K562 (cell line): ENCODE measurements around the gene A1BG. TPM values are rescaled to one million over a fixed set of nuclear protein-coding genes. Genes with fewer than 3 reads are reported as not detected.

Experiments
- ATAC-seq: fragments of 200-7000 bp; cut with Tn5 transposase; 3 replicates; pipeline ENCODE4 v1.9.1; 2020; ENCODE audit warnings: moderate library complexity
- BruUV-seq: library from RNA; stranded (reverse); fragments of 400-500 nt; replicated peaks from 2 replicates; lab custom pipeline; 2021; lab: Mats Ljungman, UMichigan
- CTCF ChIA-PET: fragments of 300-600 bp; formaldehyde crosslinking; extraction: SDS; loops from one replicate; lab custom pipeline; 2021; ENCODE audit warnings: low intra/inter-chr PET ratio; lab: Yijun Ruan, JAX
- POLR2A ChIA-PET: fragments of 300-600, 350-650 bp; sonication (Branson Sonifier 250); formaldehyde crosslinking; extraction: SDS; loops from one replicate; lab custom pipeline; 2021; ENCODE audit warnings: antibody characterized with exemption, inconsistent platforms; lab: Yijun Ruan, JAX
- DNase-seq, 4 experiments: peaks; one replicate each; pipeline versions ENCODE4 v3.0.0 to v3.0.0-alpha.2; 2011 to 2018; ENCODE audit warnings: low spot score in 3 of 4, mixed read lengths in 3 of 4; ENCODE audit errors: extremely low read depth in 1 of 4
- FAIRE-seq: peaks from 2 replicates; lab custom pipeline; 2011; peaks lifted over from hg19 to GRCh38; lab: Jason Lieb, UNC
- H2AFZ ChIP-seq: 2 replicates; pipeline ENCODE4 v1.6.0; 2011; ENCODE audit warnings: low read depth, low read length, control low read depth, inconsistent platforms
- H3K27ac ChIP-seq: fragments of 200-600 bp; 3 replicates; pipeline ENCODE4 v1.8.0; 2011; ENCODE audit warnings: low read depth, mild to moderate bottlenecking, control low read depth, inconsistent platforms, low read length, moderate library complexity, mixed read lengths; ENCODE audit errors: extremely low read depth
- H3K27me3 ChIP-seq, 2 experiments: fragments of 300-600 bp in 1 of 2; 2 replicates in 1 of 2; 3 replicates in 1 of 2; pipeline versions ENCODE4 v1.6.0 to v1.8.0; 2011; ENCODE audit warnings: inconsistent platforms in 2 of 2, low read length in 2 of 2, mild to moderate bottlenecking in 1 of 2, mixed read lengths in 1 of 2, moderate library complexity in 1 of 2; ENCODE audit not compliant: control insufficient read depth in 2 of 2, insufficient read depth in 2 of 2
- H3K36me3 ChIP-seq: fragments of 300-600 bp; 3 replicates; pipeline ENCODE4 v1.8.0; 2011; ENCODE audit warnings: mild to moderate bottlenecking, low read length, inconsistent platforms; ENCODE audit not compliant: control insufficient read depth, insufficient read depth
- H3K4me1 ChIP-seq, 2 experiments: fragments of 200-600 bp in 1 of 2; replicated peaks in 1 of 2; 2 replicates in 1 of 2; 3 replicates in 1 of 2; pipeline versions ENCODE4 v1.5.1 to v1.8.0; 2011; ENCODE audit warnings: inconsistent platforms in 2 of 2, low read length in 2 of 2, mild to moderate bottlenecking in 1 of 2, mixed read lengths in 1 of 2, moderate library complexity in 1 of 2; ENCODE audit not compliant: control insufficient read depth in 2 of 2, insufficient read depth in 2 of 2
- H3K4me2 ChIP-seq: 2 replicates; pipeline ENCODE4 v1.6.1; 2011; ENCODE audit warnings: low read length, control low read depth, inconsistent platforms, mixed read lengths; ENCODE audit not compliant: insufficient read depth
- H3K4me3 ChIP-seq: fragments of 200-600 bp; sonication (generic), shearing (Covaris generic); 2 replicates; pipeline ENCODE4 v1.5.1; 2016; ENCODE audit warnings: control low read depth, inconsistent platforms
- H3K79me2 ChIP-seq: fragments of 200-600 bp; 3 replicates; pipeline ENCODE4 v1.8.0; 2011; ENCODE audit warnings: low read length, inconsistent platforms; ENCODE audit not compliant: control insufficient read depth, insufficient read depth
- H3K9ac ChIP-seq, 2 experiments: 2 replicates each; pipeline versions ENCODE4 v1.6.0 to v1.6.1; 2011; ENCODE audit warnings: low read depth in 2 of 2, low read length in 2 of 2, control low read depth in 1 of 2, inconsistent platforms in 1 of 2, mild to moderate bottlenecking in 1 of 2, mixed read lengths in 1 of 2; ENCODE audit not compliant: insufficient read depth in 1 of 2
- H3K9me1 ChIP-seq: one replicate; pipeline ENCODE4 v1.6.0; 2011; ENCODE audit warnings: inconsistent platforms, mild to moderate bottlenecking, low read length, moderate library complexity; ENCODE audit not compliant: control insufficient read depth, insufficient read depth
- H3K9me3 ChIP-seq: replicated peaks from 2 replicates; pipeline ENCODE4 v1.5.1; 2011; ENCODE audit warnings: low read depth, low read length, inconsistent platforms; ENCODE audit not compliant: control insufficient read depth, insufficient read depth
- H4K20me1 ChIP-seq: replicated peaks from 2 replicates; pipeline ENCODE4 v1.6.1; 2011; ENCODE audit warnings: low read length, inconsistent platforms, mixed read lengths; ENCODE audit not compliant: control insufficient read depth, insufficient read depth
- ARNT ChIP-seq, 2 experiments: fragments of 450-650 bp; IDR thresholded peaks; 2 replicates each; pipeline ENCODE4 v1.6.1; 2016; ENCODE audit warnings: mild to moderate bottlenecking in 1 of 2
- FOSL1 ChIP-seq: fragments of 200-800 bp; sonication (Bioruptor generic); conservative IDR thresholded peaks from 2 replicates; pipeline ENCODE4 v1.6.1; 2016; ENCODE audit warnings: missing genetic modification characterization, missing compliant biosample characterization
- GTF2E2 ChIP-seq: fragments of 200-800 bp; sonication (Bioruptor generic); IDR thresholded peaks from 2 replicates; pipeline ENCODE4 v1.6.1; 2016; ENCODE audit warnings: missing genetic modification characterization, missing compliant biosample characterization
- KLF13 ChIP-seq: fragments of 450-650 bp; IDR thresholded peaks from 2 replicates; pipeline ENCODE4 v1.6.1; 2016; ENCODE audit warnings: missing genetic modification characterization, low read depth, mild to moderate bottlenecking, missing compliant biosample characterization, moderate library complexity, borderline replicate concordance
- MXI1 ChIP-seq: IDR thresholded peaks from 2 replicates; pipeline ENCODE4 v1.6.1; 2011; ENCODE audit warnings: low read depth, mild to moderate bottlenecking, improper control_type of control experiment, low read length
- NBN ChIP-seq: fragments of 450-650 bp; IDR thresholded peaks from 2 replicates; pipeline ENCODE4 v1.6.1; 2016; ENCODE audit warnings: low read depth, mild to moderate bottlenecking
- POLR2AphosphoS5 ChIP-seq: IDR thresholded peaks from 2 replicates; pipeline ENCODE4 v1.6.1; 2011; ENCODE audit warnings: mild to moderate bottlenecking, low read depth, low read length, moderate library complexity; ENCODE audit not compliant: control insufficient read depth, insufficient read depth
- RFX1 ChIP-seq: fragments of 450-650 bp; IDR thresholded peaks from 2 replicates; pipeline ENCODE4 v1.6.1; 2016; ENCODE audit warnings: mild to moderate bottlenecking, moderate library complexity
- ZSCAN32 ChIP-seq: fragments of 450-650 bp; formaldehyde crosslinking; IDR thresholded peaks from 2 replicates; pipeline ENCODE4 v1.4.0; 2020; ENCODE audit warnings: mild to moderate bottlenecking, moderate library complexity
- WGBS: fragments of 100-300 bp; shearing (Covaris generic); methylation state at CpG from one replicate; pipeline ENCODE4 v1.1.6; 2016; ENCODE audit warnings: low coverage, mixed read lengths; ENCODE audit not compliant: insufficient coverage; ENCODE audit errors: missing lambda C conversion rate; 5-methylcytosine and 5-hydroxymethylcytosine counted together
- in situ Hi-C: fragments of 300-500 bp; cut with MboI; formaldehyde crosslinking; loops from 4 replicates; pipeline ENCODE4 v1.15.0; 2018; ENCODE audit warnings: inconsistent platforms, mixed read lengths
- intact Hi-C: fragments of 100-400 bp; cut with micrococcal nuclease; formaldehyde crosslinking; loops from 2 replicates; pipeline ENCODE4 v1.14.2; 2022
- polyA plus RNA-seq, 8 experiments: library from polyadenylated mRNA; depleted of rRNA in 4 of 8; stranded (reverse) in 5 of 8; unstranded in 3 of 8; fragments of >200 nt; fragmentation: Nextera tagmentation in 2 of 8; fragmentation: Illumina TruSeq in 1 of 8; extraction: Ambion mirVana in 2 of 8; extraction: Trizol in 1 of 8; gene quantifications; 2 replicates each; pipeline versions ENCODE4 v1.2.1 to v1.2.3, GENCODE V29; 2011 to 2014; ENCODE audit warnings: inconsistent platforms in 1 of 8, missing spikeins in 1 of 8
- total RNA-seq, 7 experiments: library from RNA; depleted of rRNA in 6 of 7; stranded (reverse); fragments of >200 nt in 6 of 7; fragmentation: Illumina TruSeq in 2 of 7; extraction: Trizol in 2 of 7; gene quantifications; 2 replicates each; pipeline versions ENCODE4 v1.2.1 to v1.2.3, GENCODE V29; 2011 to 2021; ENCODE audit warnings: low replicate concordance in 1 of 7

The A1BG gene
- total and polyA plus RNA-seq, 9 of the 15 experiments (the other 6 are each of a cell fraction or from before 2014, with no cell fraction given): 0.10 to 19.8 (median 2.6) TPM

DNA sequence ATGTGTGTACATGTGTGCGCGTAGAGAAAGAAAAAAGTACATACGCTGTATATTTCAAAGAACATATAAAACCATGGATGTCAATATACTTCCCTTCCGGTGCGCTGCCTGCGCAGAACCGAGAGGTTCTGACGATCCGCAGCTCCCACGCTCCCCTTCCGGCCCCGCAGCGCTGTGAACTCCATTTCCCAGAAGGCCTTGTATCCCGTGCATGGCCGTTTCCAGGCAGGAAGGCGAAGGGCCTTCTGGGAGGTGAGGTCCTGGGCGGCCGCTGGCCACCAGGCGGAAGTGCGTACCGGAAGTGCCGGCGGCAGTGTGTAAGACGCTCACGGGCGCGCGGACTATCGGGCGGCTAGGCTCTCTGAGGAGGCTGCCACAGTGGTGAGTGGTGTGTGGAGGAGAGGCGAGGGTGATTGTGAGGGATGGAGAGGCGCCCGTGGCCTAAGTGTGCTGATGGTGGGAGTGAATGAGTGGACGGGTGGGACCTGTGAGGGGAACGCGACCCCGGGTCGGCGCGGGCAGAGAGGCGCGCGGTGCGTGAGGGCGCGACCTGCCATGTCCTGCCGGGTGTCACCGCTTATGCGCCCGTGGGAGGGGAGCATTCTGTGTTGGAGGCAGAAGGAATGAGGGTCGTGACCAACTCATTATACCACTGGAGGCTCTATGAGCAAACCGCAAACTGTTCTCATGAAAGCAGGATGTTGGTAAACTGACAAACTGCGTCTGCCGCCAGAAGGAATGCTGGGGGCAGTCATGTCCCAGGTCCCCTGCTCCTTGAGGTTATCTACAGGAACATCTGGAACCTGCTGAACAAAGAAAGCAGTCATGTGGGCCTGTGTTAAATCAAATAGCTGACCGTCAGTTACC lies 48.0 kb downstream of the A1BG start, which contains the start of gene ERVK3-1 (continued):
- no peak for TF ChIP-seq KLF13

DNA sequence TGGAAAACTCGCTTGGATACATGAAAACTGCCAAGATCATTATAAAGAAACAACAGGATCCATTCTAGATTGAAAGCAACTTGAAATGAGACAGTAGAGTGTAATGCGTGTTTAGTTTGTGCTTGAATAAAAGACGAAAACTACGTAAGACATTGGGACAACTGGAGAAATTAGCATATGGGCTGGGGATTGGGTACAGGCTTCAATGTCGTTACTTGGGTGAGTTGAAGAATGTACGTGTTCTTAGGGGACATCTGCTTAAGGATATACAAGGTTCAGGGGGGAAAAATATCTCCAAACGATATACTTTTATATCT lies 48.6 kb downstream of the A1BG start:
- Histone ChIP-seq H3K4me1 (peaks cover 7 to 15% of the 10 kb centered on the region in 2 experiments; a peak in 4 of 5 replicates), H4K20me1 (no peaks in the 10 kb centered on the region), H2AFZ (peak overlapping the region; percentile 96), H3K4me2 (peak overlapping the region; percentile 99), H3K9me3 (peaks cover 3% of the 10 kb centered on the region), H3K27me3 (no peaks in the 10 kb centered on the region), H3K9me1 (no peaks in the 10 kb centered on the region), H3K9ac (peak overlapping the region in 1 of 2 experiments; percentile 91; a peak in 2 of 4 replicates), H3K27ac (peak overlapping the region; percentile 98), H3K79me2 (peaks cover 40% of the 10 kb centered on the region), H3K4me3 (peak overlapping the region; percentile 98), H3K36me3 (peaks cover 61% of the 10 kb centered on the region)
- ChIA-PET POLR2A (interaction anchor here (0.6 to 4.2 kb wide), 6 partner anchors 8 to 271 kb away, joined by 3 to 27 read pairs (median 4); partner anchors contain the start of gene ZNF8), CTCF (no interaction called here)
- no TSS peak for BruUV-seq
- in situ Hi-C loops (no loop called here), intact Hi-C loops (loop anchor here (1.0 to 2.0 kb wide), 3 partner anchors 22 to 58 kb away; partner anchors contain the start of genes ZNF497, ZNF8 and ZSCAN22)
- 0 out of 2 replicates have a peak, but pooled peaks have one; percentile 13 for TF ChIP-seq RFX1
- TF ChIP-seq GTF2E2 (tag): peak; percentile 90
- 0 out of 2 replicates have a peak, but pooled peaks have one; percentile 9 for TF ChIP-seq NBN
- TF ChIP-seq ZSCAN32 (CRISPR knock-in tag): no peak
- TF ChIP-seq ARNT (IDR thresholded peaks at IDR 0.05): 0 out of 4 replicates have a peak, but pooled peaks of 1 of the 2 experiments have one; percentile 27
- 0 out of 2 replicates have a peak, but pooled peaks have one; percentile 13 for TF ChIP-seq MXI1
- peak; percentile 7; the same call in 1 of the 2 replicates for TF ChIP-seq FOSL1 (tag)
- no peak for TF ChIP-seq POLR2AphosphoS5
- DNase-seq (peak in 1 of 4 experiments; percentile 58), ATAC-seq (peak; percentile 53), FAIRE-seq (no peak)
- 7% methylated on average over 7 of the region's 7 CpGs for whole genome bisulfite sequencing
